LNCAP (cell line): ENCODE data around the gene ID1.

Experiments
- TF ChIP-seq, protein P1 (sequence below): fragments of 450-650 bp; IDR thresholded peaks from 2 replicates; pipeline ENCODE4 v1.5.1; 2017; ENCODE audit warnings: mild to moderate bottlenecking

The ID1 gene

DNA sequence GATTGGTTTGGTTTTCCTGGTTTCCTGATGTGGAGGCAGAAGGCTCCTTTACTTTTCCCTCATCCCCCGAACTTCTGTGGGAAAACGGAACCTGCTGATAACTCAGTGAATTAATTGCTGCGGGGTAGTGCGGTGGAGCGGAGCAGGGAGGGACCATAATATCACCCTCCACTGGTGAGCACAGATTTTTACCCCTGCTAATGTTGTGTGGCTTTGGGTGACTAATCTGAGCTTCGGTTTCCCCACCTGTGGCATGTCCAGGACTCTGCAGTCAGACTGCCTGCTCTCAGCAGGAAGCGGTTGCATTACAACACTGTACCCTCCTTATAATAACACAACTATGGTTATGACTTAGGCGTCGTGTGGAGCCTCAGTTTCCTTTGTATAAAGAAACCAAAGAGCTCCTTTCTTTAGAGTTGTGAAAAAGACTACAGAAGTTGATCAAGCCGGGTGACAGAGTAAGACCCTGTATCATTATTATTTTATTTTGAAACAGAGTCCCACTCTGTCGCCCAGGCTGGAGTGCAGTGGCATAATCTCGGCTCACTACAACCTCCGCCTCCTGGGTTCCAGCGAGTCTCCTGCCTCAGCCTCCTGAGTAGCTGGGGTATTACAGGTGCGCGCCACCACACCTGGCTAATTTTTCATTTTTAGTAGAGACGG, 2.2 kb upstream of the ID1 start:
- TF ChIP-seq, protein P1, sequence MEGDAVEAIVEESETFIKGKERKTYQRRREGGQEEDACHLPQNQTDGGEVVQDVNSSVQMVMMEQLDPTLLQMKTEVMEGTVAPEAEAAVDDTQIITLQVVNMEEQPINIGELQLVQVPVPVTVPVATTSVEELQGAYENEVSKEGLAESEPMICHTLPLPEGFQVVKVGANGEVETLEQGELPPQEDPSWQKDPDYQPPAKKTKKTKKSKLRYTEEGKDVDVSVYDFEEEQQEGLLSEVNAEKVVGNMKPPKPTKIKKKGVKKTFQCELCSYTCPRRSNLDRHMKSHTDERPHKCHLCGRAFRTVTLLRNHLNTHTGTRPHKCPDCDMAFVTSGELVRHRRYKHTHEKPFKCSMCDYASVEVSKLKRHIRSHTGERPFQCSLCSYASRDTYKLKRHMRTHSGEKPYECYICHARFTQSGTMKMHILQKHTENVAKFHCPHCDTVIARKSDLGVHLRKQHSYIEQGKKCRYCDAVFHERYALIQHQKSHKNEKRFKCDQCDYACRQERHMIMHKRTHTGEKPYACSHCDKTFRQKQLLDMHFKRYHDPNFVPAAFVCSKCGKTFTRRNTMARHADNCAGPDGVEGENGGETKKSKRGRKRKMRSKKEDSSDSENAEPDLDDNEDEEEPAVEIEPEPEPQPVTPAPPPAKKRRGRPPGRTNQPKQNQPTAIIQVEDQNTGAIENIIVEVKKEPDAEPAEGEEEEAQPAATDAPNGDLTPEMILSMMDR, result no peak

DNA sequence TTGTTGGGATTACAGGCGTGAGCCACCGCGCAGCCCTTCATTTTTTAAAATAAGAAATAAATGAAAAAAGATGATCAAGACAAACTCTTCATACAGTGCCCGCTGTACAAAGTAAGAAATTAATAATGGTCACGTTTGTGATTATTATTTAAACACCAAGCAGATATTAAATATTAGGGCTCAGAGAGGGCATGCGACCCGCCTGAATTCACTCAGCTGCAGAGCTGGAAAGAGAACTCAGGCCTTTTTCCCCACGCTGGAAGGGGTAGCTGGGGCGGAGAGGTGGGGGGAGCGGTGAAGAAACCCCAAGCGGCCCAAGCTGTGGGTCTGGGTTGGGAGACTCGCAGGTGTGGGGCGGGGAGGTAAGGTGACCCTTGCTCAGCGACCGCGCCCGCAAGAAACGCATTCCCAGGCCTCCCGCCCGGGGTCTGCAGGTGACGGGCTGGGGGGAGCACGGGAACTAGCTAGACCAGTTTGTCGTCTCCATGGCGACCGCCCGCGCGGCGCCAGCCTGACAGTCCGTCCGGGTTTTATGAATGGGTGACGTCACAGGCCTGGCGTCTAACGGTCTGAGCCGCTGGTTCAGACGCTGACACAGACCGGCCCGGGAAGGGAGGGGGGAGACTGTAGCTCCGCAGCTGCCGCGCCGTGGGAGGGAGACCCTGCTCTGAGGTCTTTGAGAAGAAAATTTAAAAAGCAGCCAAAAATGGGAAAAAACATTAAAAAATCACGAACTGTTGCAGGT, 1.1 kb upstream of the ID1 start:
- TF ChIP-seq, protein P1, result no peak

DNA sequence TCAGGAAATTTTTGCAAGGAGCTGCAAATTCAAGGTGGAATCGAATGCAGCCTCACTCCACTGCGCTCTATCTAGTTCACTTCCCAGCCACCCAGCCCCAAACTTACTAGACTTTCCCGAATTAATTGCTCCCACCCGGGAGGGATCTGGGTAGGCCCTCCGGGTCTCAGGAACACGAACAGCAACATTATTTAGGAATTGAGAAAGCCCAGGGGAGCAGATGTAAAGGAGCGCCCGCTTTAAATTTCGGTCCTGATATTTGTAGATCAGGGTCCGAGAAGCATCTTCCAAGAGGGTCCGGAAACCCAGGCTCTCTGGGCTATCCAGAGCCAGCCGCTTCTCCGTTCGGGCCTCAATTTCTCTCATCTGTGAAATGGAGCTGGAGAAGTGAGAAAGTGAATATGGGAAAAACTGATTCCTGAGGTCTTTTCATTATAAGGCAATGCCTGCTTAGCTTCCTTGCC, 490 bp upstream of the ID1 start:
- TF ChIP-seq, protein P1, result no peak

DNA sequence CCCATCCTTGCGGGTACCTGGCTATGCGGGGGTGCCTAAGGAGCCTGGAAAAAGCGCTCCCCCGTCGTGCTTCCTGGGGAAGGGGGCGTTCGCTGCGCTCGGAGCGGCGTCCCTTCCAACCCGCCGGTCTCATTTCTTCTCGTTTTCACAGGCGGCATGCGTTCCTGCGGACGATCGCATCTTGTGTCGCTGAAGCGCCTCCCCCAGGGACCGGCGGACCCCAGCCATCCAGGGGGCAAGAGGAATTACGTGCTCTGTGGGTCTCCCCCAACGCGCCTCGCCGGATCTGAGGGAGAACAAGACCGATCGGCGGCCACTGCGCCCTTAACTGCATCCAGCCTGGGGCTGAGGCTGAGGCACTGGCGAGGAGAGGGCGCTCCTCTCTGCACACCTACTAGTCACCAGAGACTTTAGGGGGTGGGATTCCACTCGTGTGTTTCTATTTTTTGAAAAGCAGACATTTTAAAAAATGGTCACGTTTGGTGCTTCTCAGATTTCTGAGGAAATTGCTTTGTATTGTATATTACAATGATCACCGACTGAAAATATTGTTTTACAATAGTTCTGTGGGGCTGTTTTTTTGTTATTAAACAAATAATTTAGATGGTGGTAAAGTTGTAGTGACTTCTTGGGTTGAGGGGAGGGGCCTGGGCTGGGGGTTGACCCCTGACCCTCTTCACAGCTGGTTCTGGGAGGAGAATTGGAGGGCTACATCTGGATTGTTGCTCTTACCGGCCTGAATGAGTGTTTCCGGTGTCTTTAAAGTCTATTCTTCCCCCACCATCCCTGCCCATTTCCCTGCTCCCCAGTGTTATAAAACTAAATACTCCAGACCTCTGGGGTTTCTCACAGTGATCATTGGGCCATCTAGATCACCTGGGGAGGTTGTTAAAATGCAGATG, 1.1 kb downstream of the ID1 start:
- TF ChIP-seq, protein P1, result no peak

DNA sequence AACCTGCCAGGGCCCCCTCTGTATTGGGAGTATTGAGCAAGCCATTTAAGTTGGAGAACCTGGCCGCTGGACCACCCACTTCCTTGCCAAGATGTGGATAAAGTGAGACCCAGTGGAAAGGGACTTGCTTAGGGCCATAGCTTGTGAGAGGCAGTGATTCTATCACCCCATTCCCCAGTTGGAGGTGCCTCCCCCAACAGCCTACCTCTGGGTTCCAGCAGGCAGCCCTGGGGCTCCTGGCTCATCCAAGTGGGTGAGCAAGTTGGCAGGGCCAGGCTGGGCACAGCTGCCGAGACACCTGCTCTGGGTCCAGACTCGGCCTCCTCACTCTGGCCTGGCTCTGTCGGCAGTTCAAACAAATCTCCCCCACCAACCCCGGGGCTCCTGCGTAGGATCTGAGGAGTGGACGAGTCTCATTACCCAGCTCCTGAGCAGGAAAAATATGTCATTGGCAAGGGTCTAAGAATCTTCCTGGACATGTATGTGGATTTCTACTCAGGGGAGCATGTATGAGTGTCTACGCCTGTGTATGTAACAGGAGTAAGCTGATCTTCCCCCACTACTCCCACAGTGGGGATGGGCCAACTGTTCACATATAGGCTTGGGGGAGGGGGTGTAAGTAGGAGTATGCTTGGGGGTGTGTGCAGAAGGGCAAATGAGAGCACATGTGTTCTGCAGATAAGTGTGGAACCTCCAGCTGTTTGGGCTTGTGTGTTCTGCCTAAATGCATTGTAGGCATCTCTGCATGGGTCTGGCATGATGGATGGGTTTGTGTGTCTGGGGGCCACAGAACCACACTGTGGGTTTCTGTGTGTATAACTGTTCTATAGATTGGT, 1.9 kb downstream of the ID1 start:
- TF ChIP-seq, protein P1, result no peak

DNA sequence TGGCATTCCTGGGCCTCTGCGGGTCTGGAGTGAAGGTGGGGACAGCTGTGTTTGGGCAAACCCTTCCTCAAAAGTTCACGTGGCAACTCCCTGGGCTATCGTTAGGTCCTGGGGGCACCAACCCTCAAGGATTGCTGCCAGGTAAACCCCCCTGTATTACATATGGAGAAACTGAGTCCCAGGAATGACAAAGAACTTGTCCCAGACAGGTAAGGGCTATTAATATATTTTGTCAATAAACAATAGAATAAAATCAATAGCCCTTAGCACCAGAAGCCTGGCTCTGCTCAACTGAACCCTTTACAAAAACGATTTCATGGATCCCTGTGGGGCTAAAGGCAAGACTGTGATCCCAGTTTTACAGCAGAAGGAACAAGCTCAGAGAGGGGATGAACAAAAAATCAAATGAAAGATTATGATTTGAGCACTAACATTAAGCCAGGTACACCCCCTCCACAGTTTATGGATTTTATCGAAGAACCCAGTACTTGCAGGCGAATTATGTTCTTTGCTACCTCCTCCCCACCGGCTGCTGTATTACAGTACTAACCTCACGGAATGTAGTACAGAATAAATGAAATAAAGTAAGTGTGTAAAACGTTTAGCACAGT, 2.7 kb downstream of the ID1 start:
- TF ChIP-seq, protein P1, result no peak
